Psoas muscle (tissue), 8 donors: ENCODE data around the gene PPM1H. TPM values are rescaled to one million over a fixed set of nuclear protein-coding genes. Genes with fewer than 3 reads are reported as not detected.
"Not testable (repeated sequence)": the region's sequence is repeated elsewhere in the genome, so short reads cannot be mapped to it uniquely, and the experiment has no call there.

ENCODE experiments used
- ATAC-seq, 4 donors: fragments of 200-7000 bp; cut with Tn5 transposase; one replicate each; pipeline ENCODE4 v1.9.1; 2020; ENCODE audit warnings: moderate library complexity in 3 of 4, mild to moderate bottlenecking in 2 of 4
- DNase-seq, 2 donors: peaks; one replicate each; pipeline ENCODE4 v3.0.0-alpha.2; 2020
- H3K27ac ChIP-seq: fragments of 200-600 bp; one replicate; pipeline ENCODE4 v1.8.0; 2022
- H3K27me3 ChIP-seq, 3 donors: fragments of 200-600 bp in 1 of 3; one replicate each; pipeline versions ENCODE4 v1.6.1 to v1.8.0; 2013 to 2022; ENCODE audit warnings: low read length in 2 of 3, mild to moderate bottlenecking in 2 of 3, moderate library complexity in 1 of 3; ENCODE audit not compliant: insufficient read depth in 3 of 3
- H3K36me3 ChIP-seq, 2 donors: fragments of 200-600 bp in 1 of 2; one replicate each; pipeline versions ENCODE4 v1.6.1 to v1.8.0; 2013 to 2022; ENCODE audit warnings: low read depth in 1 of 2, mild to moderate bottlenecking in 1 of 2, moderate library complexity in 1 of 2; ENCODE audit not compliant: insufficient read depth in 1 of 2
- H3K4me1 ChIP-seq: fragments of 200-600 bp; one replicate; pipeline ENCODE4 v1.8.0; 2022
- H3K4me3 ChIP-seq: fragments of 200-600 bp; one replicate; pipeline ENCODE4 v1.8.0; 2022; ENCODE audit warnings: mild to moderate bottlenecking
- H3K9me3 ChIP-seq: fragments of 200-600 bp; one replicate; pipeline ENCODE4 v1.8.0; 2022
- WGBS, 3 donors: extraction: QIAGEN DNeasy Blood & Tissue Kit; methylation state at CpG; one replicate each; pipeline versions ENCODE4 v1.1.6 to v1.1.7; 2013; 5-methylcytosine and 5-hydroxymethylcytosine counted together
- intact Hi-C, 2 donors: fragments of 100-400 bp; cut with DNase I; formaldehyde crosslinking; loops; one replicate each; pipeline versions ENCODE4 v1.11.0 to v1.14.2; 2022
- polyA plus RNA-seq, 3 donors: library from polyadenylated mRNA; stranded (reverse); fragments of 200-250 nt; gene quantifications; one replicate each; pipeline ENCODE4 v1.2.3, GENCODE V29; 2013
- total RNA-seq, 4 donors: library from RNA; stranded (reverse); fragmentation: NEBNext Ultra II Directional in 2 of 4; extraction: Animal tissue kit (Norgen Biotek cat#: 25700) in 2 of 4; gene quantifications; one replicate each; pipeline versions ENCODE4 v1.2.1 to v1.2.4, GENCODE V29; 2021 to 2023
- TF ChIP-seq, protein P1 (sequence below): fragments of 200-600 bp; IDR thresholded peaks from one replicate; pipeline ENCODE4 v1.8.0; 2022; ENCODE audit warnings: antibody characterized with exemption
- donor health status: healthy with polysubstance abuse.
- donor health status: DM: no; HTN: no; CAD: no; lungs with moderate emphysema.
- donor health status: Bipolar disorder and iron deficiency.
- donor health status: healthy.
- donor health status: DM: yes; HTN: yes; CAD: no.
- donor health status: DM: no; HTN: no; CAD: no.
- donor health status: DM: no; HTN: no; CAD: no.
- donor health status: DM: yes; HTN: yes; CAD: no.

Gene PPM1H
- total and polyA plus RNA-seq, 7 donors, result 0.65 to 4.3 (median 1.8) TPM

DNA sequence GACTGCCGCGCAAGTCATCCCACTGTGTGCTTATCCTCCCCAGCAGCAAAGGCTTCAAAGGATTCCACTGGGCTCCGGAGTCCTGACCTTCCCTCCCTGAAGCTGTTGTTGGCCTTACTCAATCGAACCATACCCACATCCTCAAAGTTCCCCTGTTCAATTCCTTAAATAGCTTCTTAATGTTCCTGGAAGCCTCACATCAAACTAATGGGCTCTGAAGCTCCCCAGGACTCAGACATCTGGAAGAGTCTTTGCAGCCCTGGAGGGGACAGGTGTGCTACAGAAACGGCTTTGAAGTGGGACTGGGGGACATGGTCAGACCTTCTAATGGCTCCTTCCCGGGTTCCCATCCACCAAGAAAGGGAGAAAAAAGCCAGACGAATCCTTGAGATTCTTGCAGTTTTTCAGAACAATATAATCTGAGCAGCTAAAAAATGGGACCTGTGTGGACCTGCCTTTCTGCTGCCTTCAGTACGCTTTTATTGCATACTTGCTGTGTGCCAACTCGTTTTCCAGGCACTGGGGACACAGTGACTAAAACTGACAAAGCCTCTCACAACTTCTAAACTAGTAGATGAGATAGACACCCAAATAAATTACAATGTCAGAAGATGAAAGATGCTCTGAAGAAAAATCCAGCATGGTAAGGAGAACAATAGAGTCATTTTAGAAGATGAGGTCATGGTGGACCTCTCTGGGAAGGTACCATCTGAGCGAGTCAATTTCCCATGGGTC lies 263.8 kb downstream of the PPM1H start:
- Histone ChIP-seq H3K4me1 (no peaks in the 10 kb centered on the region), H3K4me3 (no peak overlapping the region), H3K9me3 (no peaks in the 10 kb centered on the region), H3K27me3 (no peaks in the 10 kb centered on the region), H3K36me3 (no peaks in the 10 kb centered on the region), H3K27ac (no peak overlapping the region)
- DNase-seq (no peak), ATAC-seq (no peak)
- TF ChIP-seq, protein P1, sequence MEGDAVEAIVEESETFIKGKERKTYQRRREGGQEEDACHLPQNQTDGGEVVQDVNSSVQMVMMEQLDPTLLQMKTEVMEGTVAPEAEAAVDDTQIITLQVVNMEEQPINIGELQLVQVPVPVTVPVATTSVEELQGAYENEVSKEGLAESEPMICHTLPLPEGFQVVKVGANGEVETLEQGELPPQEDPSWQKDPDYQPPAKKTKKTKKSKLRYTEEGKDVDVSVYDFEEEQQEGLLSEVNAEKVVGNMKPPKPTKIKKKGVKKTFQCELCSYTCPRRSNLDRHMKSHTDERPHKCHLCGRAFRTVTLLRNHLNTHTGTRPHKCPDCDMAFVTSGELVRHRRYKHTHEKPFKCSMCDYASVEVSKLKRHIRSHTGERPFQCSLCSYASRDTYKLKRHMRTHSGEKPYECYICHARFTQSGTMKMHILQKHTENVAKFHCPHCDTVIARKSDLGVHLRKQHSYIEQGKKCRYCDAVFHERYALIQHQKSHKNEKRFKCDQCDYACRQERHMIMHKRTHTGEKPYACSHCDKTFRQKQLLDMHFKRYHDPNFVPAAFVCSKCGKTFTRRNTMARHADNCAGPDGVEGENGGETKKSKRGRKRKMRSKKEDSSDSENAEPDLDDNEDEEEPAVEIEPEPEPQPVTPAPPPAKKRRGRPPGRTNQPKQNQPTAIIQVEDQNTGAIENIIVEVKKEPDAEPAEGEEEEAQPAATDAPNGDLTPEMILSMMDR, result no peak
- intact Hi-C loops, result no loop called here
- 82 to 91% (median 82%) methylated on average over 10 of the region's 10 CpGs for WGBS, 3 donors

- 94 to 98% (median 95%) methylated on average over 3 of the region's 3 CpGs for WGBS, 3 donors
- H3K27ac ChIP-seq, result no peak overlapping the region
- H3K9me3 ChIP-seq, result no peaks in the 10 kb centered on the region
- DNase-seq (no peak), ATAC-seq (no peak)
- H3K4me3 ChIP-seq, result no peak overlapping the region
- no peaks in the 10 kb centered on the region for H3K27me3 ChIP-seq
- H3K36me3 ChIP-seq, result no peaks in the 10 kb centered on the region
- intact Hi-C loops, result no loop called here
- TF ChIP-seq, protein P1, result no peak
- no peaks in the 10 kb centered on the region for H3K4me1 ChIP-seq
These were observed 266.2 kb downstream of the PPM1H start for GRCh38 chr12:62668782-62669181.

DNA sequence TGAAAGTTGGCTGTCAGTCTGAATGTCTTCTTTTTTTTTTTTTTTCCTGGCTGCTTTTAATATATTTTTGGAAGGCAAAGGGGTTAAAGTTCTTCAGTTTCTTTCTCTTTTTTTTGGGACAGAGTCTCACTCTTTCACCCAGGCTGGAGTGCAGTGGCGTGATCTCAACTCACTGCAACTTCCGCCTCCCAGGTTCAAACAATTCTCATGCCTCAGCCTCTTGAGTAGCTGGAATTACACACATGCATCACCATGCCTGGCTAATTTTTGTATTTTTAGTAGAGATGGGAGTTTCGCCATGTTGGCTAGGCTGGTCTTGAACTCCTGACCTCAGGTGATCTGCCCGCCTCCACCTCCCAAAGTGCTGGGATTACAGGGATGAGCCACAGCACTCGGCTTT lies 270.0 kb downstream of the PPM1H start:
- 74 to 84% (median 77%) methylated on average over 5 of the region's 5 CpGs for WGBS, 3 donors
- H3K9me3 ChIP-seq, H3K27ac ChIP-seq, H3K4me1 ChIP-seq, H3K4me3 ChIP-seq, H3K36me3 ChIP-seq, DNase-seq, ATAC-seq, intact Hi-C loops, H3K27me3 ChIP-seq: not testable (repeated sequence)

DNA sequence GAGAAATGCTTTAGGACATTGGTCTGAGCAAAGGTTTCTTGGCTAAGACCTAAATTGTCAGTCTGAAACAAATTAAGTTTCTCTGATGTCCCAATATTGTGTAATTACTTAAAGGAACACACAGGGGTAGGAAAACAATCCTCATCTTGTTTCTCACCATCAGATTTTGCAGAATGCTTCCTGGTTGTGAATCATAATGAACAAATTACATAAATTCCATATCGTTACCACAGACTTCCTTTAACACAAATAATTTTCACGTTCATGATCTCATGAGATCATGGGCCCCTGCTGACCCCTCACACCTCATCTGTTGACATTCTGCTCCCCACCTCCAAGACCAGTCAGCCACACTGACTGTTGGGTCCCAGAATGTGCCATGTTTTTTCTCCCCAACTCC lies 274.2 kb downstream of the PPM1H start:
- ATAC-seq (no peak), DNase-seq (no peak)
- H3K36me3 ChIP-seq, result no peaks in the 10 kb centered on the region
- no peaks in the 10 kb centered on the region for H3K9me3 ChIP-seq
- TF ChIP-seq, protein P1, result no peak
- H3K27me3 ChIP-seq, result no peaks in the 10 kb centered on the region
- no peak overlapping the region for H3K4me3 ChIP-seq
- 78 to 82% (median 79%) methylated on average over 2 of the region's 2 CpGs for WGBS, 3 donors
- no peak overlapping the region for H3K27ac ChIP-seq
- H3K4me1 ChIP-seq, result no peaks in the 10 kb centered on the region
- intact Hi-C loops, result no loop called here

DNA sequence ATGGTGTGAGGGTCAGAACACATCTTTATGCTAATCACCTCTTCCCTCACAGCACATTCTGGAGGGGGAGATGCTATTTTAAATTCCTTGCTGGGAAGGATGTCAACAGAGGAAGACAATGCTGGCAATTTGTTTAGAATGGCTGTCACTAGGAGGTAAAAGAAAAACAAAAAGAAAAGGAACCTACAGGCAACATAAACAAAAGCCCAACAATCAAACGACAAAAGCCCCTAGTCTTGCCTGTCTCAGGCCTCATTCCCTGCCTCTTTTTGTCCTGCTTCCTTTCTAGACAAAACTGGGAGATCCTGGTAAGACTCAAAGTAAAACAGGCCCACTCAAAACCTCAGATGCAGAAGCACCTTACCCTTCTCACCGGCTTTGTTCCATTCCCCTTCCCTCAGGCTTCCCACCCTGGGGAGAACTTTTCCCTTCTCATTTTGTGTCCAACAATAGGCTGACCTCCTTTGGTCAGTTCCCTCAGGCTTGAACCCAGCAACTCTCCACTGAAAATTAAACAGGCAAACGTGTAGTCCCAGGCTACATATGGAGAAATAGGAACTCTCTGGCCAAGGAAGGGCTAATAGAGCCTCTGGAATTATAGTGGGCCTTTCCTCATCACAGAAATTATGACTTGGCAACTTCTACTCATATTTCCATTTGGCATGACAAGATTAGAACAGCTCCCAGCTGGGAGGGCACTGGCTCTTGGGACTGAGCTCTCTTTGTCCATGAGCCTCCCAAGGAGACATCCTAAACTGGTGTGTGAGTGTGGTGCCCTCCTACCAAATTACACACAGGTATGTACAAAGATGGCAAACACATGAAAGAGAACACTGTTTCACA lies 275.3 kb downstream of the PPM1H start:
- Histone ChIP-seq H3K9me3 (no peaks in the 10 kb centered on the region), H3K27me3 (no peaks in the 10 kb centered on the region), H3K27ac (no peak overlapping the region), H3K4me1 (no peaks in the 10 kb centered on the region), H3K4me3 (no peak overlapping the region), H3K36me3 (no peaks in the 10 kb centered on the region)
- WGBS, 3 donors, result 25 to 38% (median 28%) methylated on average over 3 of the region's 3 CpGs
- ATAC-seq, result no peak
- intact Hi-C loops, result no loop called here
- no peak for DNase-seq
- TF ChIP-seq, protein P1, result no peak
